Embryonic facial prominence (tissue), 1 donor: ENCODE measurements around the gene SLC7A6.

Experiments
- DNase-seq: peaks from one replicate; pipeline ENCODE4 v3.0.0-alpha.2; 2016; ENCODE audit errors: extremely low spot score

Gene SLC7A6

DNA sequence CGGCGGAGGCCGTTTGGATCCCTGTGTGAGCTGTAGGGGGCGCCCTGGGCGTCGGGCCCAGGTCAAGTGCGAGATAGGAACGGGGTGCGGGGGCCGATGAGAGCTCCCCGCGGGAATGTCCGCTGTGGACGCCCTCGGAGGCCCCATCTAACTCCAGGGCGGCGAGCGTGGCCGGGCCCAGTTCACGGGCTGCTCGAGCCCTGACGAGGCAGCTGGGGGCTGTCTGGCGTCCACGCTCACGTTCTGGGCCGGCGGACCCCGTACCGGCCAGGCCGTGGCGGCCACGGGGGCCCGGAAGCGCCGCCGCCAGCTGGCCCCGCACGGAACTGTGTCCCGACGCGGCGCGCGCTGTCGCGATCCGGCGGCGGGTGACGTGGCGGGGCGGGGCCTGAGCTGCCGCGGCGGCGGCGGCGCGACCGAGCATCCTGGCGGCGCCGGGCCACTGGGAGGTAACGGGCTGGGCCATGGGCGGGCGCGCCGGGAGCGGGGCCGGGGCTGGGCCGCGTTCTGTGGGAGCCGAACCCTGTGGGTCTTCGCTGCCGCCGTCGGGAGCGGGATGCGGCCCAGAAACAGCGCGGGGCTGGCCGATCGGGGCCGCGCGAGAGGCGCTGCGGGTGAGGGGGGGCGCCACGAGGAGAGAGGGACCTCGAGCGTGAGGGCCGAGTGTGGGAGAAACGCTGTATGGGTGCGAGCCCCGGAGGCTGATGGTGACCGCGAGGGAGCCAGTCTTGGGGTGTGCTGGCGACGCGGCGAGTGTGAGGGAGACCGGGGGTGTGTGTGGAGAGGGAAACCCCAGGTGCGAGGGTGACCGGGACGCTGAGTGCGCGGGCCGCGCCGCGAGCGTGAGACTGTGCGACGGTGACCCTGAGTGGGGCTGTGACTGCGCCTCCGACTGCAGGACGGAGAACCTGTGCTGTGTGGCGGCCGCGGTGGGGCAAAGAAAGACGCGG lies at the start of gene SLC7A6:
Gene SLC7A6 (plus strand): TSS at position 399 of the 950 bp plus-strand sequence. CDS start 10,201 bp downstream, outside the sequence.
- no peak for DNase-seq

DNA sequence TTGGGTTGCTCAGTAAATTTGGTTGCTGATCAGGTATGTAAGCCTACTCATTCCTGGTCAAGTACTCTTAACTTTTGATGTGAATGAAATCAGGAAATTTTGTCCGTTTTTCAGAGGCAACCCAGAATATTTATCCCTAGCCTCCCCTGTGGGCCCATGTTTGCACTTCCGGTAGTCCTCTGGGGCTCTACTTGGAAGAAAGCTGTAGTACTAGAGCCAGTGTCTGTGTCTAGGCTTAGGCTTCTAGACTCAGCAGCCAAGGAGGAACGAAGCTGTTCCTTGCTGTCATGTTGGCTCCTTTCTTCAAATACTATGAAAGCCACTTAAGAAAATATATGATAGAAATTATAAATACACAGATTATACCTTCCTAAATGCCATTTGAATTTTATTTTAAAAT lies 49.6 kb upstream of the SLC7A6 start:
- no peak for DNase-seq

DNA sequence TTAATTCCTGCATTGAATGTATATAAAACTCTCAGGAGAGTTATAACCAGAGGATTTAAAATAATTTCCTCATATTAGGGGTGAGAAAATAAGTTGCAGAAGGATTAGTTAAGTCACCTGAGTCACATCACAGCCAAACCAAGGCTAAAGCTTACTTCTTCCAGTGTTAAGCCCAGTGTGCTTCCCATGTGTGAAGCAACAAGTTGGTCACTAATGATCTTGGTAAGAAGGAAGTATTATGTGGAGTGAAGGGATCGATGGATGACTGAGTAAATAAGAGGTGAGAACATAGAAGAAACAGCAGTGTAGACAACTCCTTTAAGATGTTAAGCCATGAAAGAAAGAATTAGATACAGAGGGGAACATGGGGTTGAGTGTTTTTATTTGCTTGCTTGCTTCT lies 49.0 kb upstream of the SLC7A6 start:
- DNase-seq = no peak

DNA sequence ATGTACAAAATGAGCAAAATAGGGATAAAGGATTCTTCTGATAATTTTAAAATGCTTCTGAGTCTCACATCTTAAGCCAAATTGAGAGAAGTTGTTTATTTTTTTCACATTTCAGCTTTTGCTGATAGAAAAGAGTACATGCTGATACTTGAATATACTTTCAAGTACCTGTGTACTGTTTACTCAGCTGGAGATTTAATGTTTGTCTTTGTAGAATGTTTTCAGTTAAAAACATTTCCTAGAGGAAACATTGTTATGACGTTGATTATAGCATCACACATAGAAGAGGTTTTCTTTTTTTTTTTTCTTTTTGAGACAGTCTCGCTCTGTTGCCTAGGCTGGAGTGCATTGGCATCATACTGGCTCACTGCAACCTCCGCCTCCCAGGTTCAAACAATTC lies 48.1 kb upstream of the SLC7A6 start:
- DNase-seq = no peak

DNA sequence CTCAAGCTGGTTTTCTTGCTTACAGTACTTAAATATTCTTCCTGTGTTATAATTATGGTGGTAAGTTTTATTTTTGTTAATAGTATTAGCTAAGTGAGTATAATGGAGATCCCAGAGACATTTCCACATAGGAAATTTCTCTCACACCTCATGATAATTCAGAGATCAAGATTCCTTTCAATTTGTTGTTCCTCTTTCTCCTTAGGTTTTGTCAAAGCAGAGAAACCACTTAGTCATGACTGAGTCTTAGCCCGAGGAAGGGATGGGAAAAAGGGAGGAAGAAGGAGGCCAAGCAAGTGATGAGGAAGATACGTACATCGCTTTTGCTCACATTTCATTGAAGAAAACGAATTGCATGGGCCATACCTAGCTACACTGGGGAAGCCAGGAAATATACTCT lies 46.8 kb upstream of the SLC7A6 start:
- no peak for DNase-seq

DNA sequence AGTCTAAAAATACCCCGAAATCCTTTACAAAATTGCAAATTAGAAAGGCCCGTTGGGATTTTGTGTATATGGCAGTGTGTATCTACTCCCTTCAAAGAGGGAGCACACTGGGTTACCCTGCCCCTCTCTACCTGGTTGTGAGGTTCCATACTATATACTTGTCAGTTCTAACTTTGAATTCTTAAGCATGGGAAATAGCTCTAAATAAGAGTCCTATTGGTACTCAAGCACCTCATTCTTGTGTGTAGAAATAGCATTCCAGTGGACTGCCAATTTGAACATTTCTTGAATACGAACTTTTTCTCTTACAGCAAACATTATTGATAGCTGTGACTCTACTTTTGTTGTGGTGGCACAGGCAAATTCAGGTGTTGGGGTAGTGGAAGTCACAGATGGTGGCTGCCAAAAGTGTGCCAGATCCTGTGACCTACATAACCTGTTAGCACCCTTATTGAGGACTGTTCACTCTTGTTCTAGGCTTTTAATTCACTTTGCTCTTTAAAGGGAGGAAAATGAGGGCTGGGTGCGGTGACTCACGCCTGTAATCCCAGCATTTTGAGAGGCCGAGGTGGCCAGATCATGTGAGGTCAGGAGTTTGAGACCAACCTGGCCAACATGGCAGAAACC lies 44.5 kb upstream of the SLC7A6 start:
- DNase-seq = no peak

DNA sequence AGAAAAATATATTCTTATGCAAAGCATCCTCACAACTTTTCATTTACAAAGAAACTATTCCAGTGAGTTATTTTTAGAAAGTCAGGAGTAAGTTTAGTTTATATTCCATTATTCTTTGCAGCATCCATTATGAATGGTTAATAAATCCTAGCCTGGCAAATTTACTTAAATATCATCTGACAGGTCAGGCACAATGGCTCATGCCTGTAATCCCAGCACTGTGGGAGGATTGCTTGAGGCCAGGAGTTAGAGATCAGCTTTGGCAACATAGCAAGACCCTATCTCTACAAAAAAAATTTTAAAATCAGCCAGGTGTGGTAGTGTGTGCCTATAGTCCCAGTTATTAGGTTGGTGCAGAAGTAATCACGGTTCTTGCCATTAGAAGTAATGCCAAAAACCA lies 41.3 kb upstream of the SLC7A6 start:
- DNase-seq = no peak

DNA sequence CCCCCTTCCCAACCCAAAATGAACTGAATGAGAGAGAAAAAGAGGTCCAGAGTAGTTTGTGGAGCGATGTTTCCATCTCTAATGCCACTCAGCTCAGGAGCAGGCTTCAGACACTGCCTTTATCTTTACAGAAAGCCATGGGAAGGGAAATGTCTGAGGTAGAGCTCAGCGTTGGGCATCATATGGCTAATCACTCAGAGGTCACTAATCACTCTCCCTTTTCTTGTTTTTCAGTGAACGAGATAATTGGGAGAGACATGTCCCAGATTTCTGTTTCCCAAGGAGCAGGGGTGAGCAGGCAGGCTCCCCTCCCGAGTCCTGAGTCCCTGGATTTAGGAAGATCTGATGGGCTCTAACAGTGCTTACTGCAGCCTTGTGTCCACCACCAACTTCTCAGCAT lies 38.2 kb upstream of the SLC7A6 start:
- DNase-seq = no peak

DNA sequence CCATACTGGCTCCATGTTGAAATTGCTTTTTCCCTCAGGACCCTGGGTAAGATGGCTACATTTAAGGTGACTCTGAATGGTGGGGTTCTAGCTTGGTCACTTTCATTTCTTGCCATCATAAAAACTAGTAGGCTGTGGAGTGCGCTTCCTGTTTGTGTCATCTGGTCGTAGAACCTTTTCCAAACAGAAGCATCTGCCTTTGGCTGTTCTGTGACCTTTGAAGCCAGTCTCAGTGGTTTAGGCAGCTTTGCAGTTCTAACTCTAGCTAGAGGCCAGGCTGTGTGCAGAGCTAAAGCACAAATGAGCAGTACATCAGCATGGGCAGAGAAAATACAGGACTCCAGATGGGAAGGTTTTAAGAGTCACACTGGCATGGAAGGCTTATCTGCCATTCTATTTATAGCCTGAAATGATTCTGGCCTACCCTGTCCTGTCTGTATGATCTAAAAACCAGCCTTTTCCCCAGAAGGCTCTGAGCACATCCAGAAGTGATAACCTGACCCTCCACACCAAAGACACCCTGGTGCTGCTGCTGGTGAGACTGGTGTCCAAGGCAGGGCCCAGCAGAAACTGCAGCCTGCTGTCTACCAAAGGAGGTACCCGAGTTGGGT lies 37.0 kb upstream of the SLC7A6 start:
- DNase-seq = no peak

DNA sequence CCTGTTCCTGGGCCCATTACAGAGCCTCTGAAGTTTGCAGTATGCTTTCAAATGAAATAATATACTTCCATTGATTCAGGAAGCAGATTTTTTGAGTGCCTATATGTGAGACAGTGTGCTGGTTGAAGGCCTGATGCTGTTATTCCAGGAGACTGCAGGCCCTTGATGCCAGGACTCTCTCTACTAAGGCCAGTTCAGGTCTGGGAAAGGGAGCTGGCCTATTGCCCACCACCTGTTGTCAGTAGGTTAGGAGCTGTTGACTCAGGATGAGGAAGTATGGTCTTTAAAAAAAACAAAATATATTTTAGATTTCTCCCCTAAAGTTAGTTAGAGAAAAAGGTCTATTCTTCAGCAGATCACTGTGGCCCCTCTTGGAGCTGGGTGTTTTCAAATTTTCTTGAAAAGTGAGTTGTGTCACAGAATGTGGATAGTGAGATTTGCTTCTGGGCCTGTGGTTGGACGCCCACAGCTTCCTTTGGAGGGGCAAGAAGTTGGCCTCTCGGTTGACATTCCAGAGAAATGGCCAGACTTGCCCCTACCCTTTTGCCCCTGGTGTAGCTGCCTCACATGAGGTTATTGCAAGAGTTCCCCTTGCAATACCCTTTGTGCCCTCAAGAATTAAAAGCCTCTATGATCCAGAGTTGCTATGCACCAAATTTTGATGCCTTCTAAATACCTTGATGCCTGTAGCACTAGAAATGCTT lies 36.3 kb upstream of the SLC7A6 start:
- no peak for DNase-seq

DNA sequence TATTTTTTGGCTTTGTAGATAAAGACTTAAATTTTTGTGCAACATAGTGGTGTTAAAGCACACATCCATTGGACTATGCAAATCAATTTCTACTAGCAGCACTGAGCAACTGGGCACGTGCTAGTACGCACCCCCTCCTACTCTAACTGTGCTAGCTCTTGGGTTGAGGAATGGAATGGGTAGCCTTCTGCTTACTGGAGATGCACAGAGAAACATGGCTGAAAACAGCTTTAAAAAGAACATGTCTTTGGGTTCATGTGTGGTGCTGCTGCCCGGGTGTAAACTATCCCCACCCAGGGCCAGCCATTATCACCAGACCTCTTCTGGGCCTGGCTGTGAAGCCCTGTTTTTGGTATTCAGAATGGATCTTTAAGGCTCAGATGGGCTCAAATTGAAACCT lies 35.7 kb upstream of the SLC7A6 start:
- DNase-seq = no peak

DNA sequence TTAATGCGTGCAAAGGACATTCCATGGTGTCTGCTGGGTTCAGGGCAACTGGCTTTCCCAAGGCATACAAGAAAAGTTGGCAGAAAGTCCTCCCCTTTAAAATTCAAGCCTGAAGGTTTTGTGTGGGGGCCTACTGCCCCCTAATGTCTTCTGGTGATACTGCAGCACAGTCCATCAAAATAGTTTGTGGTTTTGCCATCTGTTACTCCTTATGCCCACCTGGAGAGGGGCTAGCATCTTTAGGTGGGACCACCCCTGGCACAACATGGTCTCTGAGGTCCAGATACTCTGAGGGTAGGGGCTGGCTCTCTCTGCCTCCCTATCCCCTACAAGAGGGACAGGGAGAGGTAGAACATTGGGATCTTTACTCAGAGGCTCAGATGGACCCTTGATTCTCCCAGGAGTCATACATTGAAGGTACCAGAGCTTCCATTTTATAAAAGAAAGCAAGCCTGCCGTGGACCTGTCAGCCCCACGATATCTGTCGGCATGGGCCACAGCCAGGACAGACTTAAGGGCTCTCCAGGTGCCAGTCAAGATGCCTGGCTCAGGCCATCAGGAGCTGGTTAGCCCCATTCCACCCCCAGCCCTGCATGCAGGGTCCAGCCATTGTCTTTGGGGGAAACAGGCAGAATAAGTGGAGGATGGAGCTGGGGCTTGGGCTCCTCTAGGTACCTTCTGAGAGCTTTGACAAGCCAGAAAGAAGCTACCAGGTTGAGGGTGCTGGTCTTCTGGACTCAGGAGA lies 34.7 kb upstream of the SLC7A6 start:
- peak; percentile 53 for DNase-seq

DNA sequence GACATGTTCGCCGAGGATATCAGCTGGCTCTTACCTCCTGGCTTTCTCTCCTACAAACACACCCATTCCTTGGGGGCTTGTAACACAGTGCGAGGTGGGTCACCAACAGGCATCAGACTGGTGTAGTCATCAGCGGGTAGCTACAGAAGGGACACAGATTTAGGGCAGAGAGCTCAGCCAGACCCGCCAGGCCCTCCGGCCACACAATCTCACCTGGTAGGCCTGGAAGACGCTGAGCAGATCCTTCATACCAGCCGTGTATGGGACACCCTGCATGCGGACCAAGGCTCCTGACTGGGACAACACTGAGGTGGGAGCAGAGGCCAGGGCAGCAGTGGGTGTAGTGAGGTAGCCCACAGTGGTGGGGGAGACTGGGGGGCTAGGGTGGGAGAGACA lies 34.2 kb upstream of the SLC7A6 start:
- DNase-seq = no peak

DNA sequence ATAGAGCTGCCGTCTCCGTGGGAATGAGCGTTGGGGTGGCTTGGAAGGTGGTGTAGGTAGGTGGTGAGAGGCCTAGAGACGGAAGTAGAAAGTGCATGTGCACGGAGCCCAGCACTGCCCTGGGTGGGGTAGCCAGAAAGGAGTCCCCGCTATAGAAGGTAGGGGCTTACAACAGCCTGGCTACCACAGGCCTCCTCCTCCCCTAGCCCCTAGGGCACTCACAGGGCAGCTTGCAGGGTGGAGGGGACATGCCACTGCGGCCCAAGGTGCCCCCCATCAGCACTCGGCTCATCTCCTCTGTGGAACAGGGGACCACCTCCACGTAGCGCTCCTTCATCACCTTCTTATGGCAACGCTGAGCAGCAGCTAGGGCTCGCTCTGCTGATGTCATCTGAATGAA lies 33.4 kb upstream of the SLC7A6 start:
- no peak for DNase-seq

DNA sequence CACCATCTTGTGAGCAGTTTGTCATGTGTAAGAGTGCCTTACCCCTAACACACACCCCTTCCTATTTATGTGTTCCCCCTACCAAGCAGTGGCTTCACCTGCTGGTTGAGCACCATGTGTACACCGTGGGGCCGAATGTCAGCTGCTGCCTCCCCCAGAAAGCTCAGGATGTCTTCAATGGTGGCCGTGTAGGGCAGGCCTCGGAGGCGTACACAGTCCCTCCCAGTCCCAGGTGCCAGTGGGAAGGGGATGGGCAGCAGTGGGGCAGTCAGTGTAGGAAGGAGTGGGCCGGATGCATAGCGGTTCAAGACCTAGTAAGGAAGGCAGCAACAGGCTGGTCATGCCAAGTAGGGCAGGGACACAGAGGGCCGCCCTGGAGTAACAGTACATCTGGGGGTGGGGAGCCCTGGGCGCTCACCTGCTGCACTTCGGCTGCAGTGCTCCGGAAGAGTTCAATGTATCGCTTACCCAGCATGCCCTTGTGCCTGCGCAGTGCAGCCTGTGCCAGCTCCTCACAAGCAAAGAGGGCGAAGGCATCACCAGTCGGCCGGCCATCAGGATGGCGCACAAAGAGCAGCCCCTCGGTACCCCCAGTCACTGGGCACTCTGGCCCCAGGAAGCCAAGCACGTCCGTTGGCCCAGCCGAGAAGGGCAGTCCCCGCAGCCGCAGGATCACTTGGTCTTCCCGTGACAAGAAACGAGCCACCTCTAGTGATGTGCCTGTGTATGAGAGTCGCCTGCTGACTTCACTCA lies 32.8 kb upstream of the SLC7A6 start:
- DNase-seq = no peak

DNA sequence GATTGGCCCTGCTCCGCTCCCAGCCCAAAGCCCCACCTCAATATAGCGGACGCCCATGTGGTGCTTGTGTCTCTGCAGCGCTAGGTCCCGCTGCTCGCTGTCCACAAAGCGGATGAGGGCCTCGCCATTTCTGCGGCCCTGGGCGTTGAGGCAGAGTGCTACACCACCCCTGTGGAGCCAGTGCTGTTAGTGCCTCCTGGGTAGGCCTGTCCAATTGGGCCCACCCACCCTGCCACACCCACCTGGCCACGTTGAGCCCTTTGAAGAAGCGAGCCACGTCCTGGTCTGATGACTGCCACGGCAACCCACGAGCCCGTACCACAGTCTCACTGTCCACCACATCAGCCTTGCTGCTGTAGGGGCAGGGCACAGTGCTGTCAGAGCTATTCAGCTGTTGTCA lies 32.0 kb upstream of the SLC7A6 start:
- no peak for DNase-seq

DNA sequence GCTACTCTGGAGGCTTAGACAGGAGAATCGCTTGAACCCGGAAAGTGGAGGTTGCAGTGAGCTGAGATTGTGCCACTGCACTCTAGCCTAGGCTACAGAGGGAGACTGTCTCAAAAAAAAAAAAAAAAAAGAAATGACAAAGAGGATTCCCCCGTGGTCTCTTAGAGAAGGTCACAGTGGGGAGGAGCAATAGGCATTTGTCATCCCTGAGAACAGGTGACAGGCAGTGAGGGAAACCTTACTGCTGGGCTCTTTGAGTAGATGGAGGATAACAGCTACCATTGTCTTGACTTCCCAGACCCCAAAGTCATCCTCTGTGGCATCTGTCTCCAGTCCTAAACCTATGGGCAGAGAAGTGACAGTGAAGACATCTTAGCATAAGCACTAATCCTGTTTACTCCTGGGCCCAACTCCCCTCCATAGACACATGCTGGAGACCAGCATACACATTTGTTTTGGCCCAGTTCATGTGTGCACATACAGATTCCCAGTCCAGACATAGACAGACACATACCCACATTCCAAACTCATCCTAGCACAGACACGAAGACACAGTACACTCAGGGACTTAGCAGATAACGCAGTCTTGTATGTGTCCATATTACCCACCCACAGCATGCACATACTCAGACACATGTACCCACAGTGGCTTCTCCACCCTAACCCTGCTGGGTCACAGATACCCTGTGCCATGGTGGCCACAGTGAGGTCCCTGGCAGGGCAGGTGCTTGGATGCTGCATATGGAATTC lies 31.1 kb upstream of the SLC7A6 start:
- no peak for DNase-seq

DNA sequence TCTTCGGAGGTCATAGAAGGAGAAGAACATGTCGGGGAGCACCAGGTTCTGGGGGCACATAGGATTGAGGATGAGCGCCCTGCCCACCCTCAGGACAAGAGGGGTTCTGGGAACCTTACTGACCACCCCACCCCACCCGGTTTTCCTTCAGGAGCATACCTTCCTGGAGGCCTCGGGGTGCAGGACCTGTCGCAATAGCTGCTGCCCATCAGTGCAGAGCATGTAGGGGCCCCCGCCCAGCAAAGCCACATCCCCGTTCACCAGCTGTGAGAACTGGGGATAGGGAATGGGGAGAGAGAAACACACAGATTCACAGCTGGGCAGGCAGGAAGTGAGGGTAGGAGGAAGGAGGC lies 30.5 kb upstream of the SLC7A6 start:
- no peak for DNase-seq

DNA sequence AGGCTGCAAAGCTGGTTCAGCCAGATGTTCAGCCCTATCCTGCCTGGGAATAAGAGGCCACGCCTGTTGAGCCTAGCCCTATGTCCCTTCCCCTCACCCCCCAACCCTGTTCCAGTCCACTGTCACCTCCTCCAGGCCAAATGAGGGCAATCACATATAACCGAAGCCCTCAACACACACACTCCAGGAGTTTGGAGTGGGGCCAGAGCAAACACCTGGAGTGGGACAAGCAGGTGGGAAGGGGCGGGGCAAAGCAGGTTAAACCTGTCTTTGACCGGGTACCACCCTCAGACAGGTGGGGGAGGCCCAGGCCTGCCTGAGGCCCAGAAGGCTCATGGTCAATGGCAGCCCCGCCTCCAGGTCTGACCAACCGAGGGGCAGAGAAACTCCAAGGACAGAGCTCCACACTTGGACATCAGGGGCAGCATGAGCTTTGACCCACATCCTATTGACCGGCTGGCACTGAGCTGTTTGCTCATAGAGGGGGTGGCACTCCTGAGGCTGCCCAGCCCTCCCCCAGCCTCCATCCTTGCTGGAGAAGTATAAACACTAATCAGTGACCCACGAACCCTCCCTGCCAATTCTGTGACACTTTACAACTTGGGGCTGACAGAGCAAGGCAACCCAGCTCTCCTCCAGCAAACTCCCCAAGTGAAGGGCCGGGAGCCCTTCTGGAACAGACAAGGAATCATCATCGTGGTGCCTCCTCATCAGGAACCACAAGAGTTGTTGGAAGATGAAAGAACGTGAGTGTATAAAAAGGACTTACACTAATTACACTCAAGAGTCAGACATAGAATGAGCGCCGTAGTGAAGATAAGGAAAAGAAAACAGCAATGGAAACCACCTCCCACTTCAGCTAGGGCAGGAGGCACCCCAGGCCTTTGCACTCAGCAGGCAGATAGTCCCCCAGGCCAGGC lies 29.9 kb upstream of the SLC7A6 start:
- DNase-seq = no peak
